ENCODE measurements around the gene OR9A4.
A peak's percentile ranks its signal among the peaks of the same experiment; 100 is the strongest.

The OR9A4 gene

DNA sequence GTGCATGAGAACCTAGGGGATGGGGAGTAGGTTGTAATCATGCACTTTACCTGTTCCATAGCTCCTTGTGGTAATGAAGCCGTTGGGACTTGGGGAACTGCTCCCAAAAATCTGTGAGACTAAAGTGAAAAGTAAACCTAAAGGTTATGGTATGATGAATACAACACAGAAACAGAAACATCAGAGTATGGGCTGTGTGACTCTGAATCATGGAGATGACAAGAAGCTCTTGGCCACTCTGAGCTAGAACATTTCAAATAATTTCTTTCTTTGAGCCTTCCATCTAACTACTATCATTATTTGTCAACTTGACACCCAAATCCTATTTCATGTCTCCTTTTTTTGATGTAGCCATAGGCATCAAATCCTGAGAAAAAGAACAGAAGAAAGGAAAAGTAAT, 27.6 kb downstream of the OR9A4 start:
- in situ Hi-C loops (cut with MboI; ENCODE audit: low pct_unique_long_range_greater_than_20kb, low sequenced_read_pairs) = no loop called here
- no peak for DNase-seq

DNA sequence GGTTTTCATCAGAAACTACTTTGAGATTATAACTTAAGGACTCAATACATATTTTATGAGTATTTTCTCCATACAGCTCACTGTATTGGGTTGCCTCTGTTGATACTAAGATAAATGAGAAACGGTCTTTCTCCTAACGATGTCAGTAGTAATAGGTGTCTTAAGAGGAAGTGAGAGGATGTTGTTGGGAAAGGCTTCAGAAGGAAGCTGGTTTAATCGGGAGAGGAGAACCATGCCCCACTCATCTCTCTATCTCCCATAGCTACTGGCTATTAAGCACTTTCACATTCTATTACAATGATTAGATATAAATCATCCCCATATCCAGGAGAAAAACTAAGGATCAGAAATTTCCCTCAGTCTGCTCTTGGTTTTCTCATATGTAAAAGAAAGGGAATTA, 28.6 kb downstream of the OR9A4 start:
- DNase-seq = no peak
- in situ Hi-C loops (cut with MboI; ENCODE audit: low pct_unique_long_range_greater_than_20kb, low sequenced_read_pairs) = no loop called here

DNA sequence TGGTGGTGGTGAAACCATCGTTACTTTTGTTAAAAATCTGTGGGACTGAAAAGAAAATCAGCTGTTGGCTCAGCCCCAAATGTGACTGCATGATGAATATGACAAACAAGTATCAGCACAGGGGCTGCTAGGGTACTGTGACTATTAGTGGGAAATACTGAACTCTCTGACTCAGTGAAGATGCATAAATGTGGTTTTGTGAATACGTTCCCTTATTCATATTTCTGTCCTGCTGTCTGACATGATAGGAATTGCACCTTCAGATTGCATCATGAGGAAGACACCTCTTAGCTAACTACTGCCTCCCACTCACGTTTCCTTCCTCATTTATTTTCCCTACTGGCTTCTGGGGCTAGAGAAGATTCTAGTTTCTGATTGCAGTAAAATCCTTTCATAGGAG, 29.2 kb downstream of the OR9A4 start:
- in situ Hi-C loops (cut with MboI; ENCODE audit: low pct_unique_long_range_greater_than_20kb, low sequenced_read_pairs) = no loop called here
- DNase-seq = peak; percentile 79

DNA sequence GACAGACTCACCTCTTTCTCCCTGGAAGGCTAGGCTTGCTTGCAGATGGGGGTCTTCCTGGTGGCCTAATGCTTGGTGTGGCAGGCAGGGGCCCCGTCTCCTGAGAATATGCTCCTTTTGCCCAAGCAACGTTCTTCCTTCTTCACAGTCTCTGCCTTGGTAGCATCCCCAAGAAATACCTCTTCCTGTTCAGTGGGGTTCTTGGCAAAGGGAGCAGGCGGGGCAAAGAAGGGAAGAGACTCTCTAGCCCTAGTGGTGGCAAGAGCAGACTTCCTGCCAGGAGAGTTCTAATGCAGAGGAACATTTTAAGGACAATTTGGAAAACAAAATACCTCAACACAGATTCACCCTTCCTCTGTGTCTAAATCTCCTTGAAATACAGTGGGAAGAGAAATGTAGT, 30.6 kb downstream of the OR9A4 start, which contains the start of gene CLEC5A:
TSS of gene CLEC5A (minus strand) at position 179 of the 400 bp plus-strand sequence. CDS start 682 bp downstream, outside the sequence.
- no peak for DNase-seq
- in situ Hi-C loops (cut with MboI; ENCODE audit: low pct_unique_long_range_greater_than_20kb, low sequenced_read_pairs) = no loop called here

DNA sequence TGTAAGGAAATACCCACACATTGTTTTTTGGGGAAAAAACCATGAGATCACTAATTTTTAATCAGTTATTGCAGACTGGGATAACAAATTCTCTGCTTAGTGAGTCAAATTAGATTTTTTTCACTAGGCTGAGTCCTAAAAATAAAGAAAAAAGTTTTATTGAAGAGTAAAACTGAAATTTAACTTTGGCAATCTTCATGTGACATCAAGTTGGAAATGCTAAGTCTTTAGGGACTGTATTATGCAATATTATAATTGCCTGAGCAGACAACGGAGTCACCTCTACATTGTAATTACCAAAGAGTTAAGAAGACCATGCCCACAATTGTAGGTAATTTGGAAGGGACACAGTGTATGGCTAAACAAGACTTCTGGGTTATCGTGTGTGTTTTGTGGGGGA, 32.8 kb downstream of the OR9A4 start:
- in situ Hi-C loops (cut with MboI; ENCODE audit: low pct_unique_long_range_greater_than_20kb, low sequenced_read_pairs) = no loop called here
- DNase-seq = no peak

DNA sequence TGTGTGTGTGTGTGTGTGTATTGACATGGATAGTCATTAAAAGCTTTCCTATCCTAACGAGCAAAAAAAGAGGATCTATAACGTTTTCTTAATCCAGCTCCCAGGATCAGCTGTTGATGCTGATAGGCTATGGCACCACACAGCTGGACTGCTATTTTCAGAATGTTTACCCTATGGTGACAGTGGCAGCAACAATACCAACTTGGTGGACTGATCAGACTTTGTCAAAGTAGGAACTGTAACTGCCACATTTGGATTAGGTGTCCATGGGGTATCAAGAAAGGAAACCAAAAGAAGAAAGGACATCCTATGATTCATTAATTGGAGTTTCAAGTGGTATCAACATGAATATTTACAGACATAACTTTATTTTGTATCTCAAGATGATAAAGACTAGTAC, 33.3 kb downstream of the OR9A4 start:
- no peak for DNase-seq
- in situ Hi-C loops (cut with MboI; ENCODE audit: low pct_unique_long_range_greater_than_20kb, low sequenced_read_pairs) = no loop called here

DNA sequence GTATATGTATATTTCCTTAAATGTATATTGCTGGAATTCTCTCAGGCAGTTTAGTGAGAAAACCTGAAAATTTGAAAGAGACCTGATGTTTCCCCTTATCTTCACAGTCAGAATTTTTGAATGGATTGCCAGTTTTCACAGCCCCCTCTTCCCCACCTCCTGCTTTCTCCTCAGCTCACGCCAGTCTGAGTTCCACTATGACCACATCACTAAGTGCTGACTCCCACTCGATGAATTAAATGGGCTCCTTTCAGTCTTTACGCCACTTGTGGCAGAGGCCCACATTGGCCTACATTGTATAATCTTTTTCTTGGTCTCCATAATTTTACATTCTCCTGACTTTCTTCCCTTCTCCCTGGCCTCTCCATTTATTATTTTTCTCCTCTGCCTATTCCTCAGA, 33.7 kb downstream of the OR9A4 start:
- in situ Hi-C loops (cut with MboI; ENCODE audit: low pct_unique_long_range_greater_than_20kb, low sequenced_read_pairs) = no loop called here
- no peak for DNase-seq

DNA sequence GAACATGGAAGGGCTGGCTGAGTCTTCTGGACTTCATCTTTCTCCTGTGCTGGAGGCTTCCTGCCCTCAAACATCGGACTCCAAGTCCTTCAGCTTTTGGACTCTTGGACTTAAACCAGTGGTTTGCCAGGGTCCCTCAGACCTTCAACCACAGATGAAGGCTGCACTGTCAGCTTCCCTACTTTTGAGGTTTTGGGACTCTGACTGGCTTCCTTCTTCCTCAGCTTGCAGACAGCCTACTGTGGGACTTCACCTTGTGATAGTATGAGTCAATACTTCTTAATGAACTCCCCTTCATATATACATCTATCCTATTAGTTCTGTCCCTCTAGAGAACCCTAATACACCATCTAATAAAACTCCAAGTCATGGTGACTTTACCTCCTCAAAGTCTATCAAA, 34.6 kb downstream of the OR9A4 start:
- no peak for DNase-seq
- in situ Hi-C loops (cut with MboI; ENCODE audit: low pct_unique_long_range_greater_than_20kb, low sequenced_read_pairs) = no loop called here

DNA sequence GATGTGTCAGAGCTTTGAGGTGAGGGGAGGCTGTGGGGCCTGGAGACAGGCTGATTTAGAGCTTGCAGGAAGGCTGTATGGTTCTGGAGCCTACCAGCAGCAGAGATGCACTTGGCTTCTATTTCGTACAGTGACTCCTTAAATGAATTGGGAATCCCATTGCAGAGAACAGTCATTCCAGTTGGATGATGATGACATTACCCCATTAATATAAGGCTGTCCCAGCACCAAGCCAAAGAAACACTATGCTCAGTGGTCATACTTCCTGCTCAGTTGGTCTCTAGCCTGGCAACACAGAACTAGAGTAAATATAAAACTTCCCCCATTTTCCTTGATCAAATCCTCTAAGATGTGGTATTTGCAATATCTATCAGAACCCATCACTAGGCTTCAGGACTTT, 36.3 kb downstream of the OR9A4 start:
- no peak for DNase-seq
- in situ Hi-C loops (cut with MboI; ENCODE audit: low pct_unique_long_range_greater_than_20kb, low sequenced_read_pairs) = no loop called here

DNA sequence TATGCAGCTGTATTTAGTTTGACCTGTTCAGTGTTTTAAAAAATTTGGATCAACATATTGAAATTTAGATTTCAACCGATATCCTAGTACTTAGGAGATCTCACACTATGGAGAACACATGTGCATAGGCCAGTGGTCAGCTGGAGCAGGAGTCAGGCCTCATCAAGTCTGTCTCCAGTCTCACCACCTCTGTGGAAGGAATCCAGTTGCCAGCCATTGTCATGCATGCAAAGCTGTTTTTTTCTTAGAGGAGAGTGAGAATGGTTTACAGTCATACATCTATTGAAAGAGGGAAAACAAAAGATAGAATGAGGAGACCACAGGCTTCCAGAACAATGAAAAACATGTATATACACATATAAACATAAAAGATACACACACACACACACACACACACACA, 38.1 kb downstream of the OR9A4 start:
- DNase-seq = no peak

DNA sequence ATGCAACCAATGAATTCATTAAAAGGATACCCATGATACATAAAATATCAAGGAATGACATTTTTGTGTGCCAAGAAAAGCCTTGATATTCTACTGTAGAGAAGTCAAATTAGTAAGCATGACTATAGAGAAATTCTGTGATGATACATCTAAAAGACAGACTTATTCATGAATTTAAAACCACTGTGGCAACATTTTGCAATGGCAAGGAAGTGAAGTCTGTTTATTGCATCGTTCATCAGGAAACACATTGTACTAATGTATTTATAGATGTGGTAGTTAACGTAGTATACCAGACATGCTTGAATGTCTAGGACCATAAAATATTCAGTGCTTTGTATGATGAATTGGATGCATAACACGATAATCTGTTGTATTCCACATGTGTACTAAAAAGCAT, 39.9 kb downstream of the OR9A4 start:
- in situ Hi-C loops (cut with MboI; ENCODE audit: low pct_unique_long_range_greater_than_20kb, low sequenced_read_pairs) = no loop called here
- no peak for DNase-seq

More for the DNA sequence above, 38.1 kb downstream of the OR9A4 start:
- in situ Hi-C loops (cut with MboI; ENCODE audit: low pct_unique_long_range_greater_than_20kb, low sequenced_read_pairs) = no loop called here

DNA sequence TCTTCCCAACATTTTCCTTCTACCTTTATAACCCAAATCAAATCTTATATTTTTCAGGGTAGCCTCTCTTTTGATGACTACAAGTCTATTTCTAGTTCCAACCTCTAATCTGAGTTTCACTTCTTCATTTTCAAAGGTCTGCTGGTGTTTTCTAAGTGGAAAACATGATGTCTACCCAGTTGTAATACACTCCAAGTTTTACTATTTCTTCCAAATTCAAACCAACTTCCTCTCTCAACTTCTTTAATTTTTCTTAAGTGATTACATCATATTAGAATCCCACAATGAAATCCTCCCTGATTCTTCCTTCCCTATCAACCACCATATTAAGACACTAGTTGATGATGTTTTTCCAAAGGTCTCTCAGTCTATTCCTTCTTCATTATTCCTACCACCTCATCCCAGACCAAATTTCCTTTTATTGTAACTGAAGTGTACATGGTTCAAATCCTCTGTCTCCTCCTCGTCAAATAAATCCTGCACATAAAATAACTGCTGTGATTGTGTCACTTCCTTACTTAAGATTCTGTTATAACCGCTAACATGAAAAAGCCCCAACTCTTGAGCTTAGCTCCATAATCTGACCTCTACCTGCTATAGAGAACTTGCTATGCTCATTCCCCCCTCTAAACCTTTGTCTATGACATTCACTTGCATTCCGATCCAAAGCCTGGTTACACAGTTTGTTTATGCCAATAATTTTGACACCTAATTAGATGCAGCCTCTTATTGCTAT, 44.7 kb downstream of the OR9A4 start:
- in situ Hi-C loops (cut with MboI; ENCODE audit: low pct_unique_long_range_greater_than_20kb, low sequenced_read_pairs) = no loop called here
- peak; percentile 30 for DNase-seq
